GM21723 (cell line): ENCODE measurements around the gene KIAA1328.
"Not testable (repeated sequence)": the region's sequence is repeated elsewhere in the genome, so short reads cannot be mapped to it uniquely, and the experiment has no call there.

Experiments
- ATAC-seq: cut with Tn5 transposase; IDR thresholded peaks from one replicate; pipeline ENCODE4 v1.9.1; 2021; ENCODE audit warnings: mild to moderate bottlenecking, moderate library complexity; ENCODE audit not compliant: unreplicated experiment

The KIAA1328 gene

DNA sequence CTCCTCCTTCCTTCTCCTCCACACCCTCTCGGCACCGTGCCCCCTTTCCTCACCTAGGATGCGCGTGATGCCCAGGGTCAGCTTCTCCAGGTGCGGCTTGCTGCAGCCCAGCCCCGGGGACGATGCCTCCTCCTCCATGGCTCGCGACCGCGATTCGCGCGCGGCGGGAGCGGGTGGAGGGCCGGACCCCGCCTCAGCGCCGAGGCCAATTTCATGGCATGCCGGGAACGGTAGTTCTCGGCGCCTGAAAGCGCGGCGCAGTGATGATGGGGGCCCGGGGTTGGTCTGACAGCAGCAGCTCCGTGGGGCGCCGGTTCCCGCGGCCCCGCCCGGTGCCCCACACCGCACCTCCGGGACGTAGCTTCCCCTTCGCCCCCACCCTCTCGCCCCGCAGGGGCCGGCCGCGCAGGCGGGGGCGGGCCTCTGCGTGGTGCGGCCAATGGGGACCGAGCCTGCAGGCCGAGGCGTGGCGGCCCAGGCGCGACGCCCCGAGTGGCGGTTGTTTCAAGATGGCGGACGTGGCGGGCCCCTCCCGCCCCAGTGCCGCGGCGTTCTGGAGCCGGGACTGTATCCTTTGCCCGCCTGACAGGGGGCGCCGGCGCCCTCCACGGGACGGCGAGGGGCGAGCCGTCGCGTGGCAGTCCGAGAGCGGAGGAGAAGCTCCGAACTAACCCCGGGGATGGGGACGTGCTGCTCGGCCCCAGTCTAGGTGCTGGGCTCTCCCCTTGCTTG, at the start of gene KIAA1328, which contains the start of gene TPGS2:
KIAA1328 (plus strand) TSS at position 498 of the 732 bp plus-strand sequence; CDS start at position 510, 12 bp downstream.
TPGS2 (minus strand) TSS at position 373 of the 732 bp plus-strand sequence; CDS start at position 138, 235 bp downstream.
- ATAC-seq: peak; percentile 94

DNA sequence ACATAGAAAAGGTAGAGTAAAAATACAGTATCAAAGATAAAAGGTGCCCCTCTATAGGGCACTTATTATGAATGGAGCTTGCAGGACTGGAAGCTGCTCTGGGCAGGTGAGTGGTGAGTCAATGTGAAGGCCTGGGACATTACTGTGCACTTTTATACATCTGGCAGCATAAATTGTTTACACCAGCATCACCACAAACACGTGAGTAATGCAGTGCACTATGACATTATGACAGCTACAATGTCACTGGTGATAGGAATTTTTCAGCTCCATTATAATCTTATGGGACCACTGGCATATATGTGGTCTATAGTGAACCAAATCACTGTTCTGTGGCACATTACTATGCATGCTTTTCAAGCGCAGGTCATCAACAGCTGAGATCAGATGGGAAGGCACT, 48.2 kb upstream of the KIAA1328 start:
- ATAC-seq: no peak

GRCh38 chr18:36782710-36783109, 46.2 kb upstream of the KIAA1328 start:
- ATAC-seq: no peak

DNA sequence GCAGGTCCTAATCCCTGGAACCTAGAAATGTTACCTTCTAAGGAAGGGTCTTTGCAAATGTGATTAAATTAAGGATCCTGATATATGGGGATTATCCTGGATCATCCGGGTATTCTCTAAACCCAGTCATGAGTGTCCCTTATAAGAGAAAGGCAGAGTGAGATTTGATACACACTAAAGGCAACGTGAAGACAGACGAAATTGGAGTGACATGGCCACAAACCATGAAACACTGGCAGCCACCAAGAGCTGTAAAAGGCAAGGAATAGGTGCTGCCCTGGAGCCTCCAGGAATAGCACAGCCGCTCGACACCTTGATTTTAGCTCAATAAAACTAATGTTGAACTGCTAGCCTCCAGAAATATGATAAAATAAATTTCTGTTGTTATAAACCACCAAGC, 45.1 kb upstream of the KIAA1328 start:
- no peak for ATAC-seq

DNA sequence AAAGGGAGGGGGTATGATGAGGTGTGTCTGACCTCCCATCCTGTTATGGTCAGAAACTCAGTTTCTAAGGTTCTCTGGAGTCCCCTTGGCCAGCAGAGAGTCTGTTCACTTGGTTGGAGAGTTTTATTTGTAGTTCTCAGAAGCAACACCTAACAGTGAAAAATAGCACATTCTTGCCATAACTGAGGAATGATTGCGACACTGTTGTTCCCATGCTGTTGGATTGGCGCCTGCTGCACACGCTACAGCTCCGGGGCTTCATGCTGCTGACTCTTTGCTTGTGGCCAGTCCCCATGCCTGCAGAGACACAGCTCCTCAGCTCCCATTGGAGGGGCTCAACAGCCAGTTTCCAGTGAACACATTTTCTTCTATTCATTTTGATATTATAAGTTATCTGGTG, 42.2 kb upstream of the KIAA1328 start:
- no peak for ATAC-seq

DNA sequence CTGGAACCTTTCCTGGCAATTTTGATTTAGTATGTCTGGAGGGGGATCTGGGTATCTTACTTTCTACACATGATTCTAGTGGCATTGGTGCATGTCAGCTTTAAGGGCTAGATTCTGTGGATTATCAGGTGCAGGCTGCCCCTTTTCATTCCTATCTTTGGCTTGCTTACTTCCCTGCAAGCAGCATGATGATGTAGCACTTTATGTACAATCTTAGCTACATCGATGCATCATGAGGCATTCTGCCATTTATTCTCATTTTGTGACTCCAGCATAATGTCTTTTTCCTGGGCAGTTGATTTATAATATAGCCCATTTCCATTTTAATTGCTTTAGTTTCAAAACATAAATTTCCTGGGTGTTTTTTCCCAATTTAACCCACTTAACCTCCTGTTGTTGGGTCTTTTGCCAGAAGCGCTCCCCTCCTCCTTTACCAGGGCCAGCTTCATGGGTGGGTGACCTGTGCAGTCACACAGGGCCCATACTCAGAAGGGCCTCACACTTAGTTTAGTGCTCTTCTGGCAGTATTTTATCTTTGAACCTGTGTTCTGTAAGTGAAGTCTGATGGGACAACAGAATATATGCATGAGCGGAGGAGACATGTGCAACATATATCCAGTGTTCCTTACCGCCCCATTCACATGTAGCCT, 36.2 kb upstream of the KIAA1328 start:
- no peak for ATAC-seq

DNA sequence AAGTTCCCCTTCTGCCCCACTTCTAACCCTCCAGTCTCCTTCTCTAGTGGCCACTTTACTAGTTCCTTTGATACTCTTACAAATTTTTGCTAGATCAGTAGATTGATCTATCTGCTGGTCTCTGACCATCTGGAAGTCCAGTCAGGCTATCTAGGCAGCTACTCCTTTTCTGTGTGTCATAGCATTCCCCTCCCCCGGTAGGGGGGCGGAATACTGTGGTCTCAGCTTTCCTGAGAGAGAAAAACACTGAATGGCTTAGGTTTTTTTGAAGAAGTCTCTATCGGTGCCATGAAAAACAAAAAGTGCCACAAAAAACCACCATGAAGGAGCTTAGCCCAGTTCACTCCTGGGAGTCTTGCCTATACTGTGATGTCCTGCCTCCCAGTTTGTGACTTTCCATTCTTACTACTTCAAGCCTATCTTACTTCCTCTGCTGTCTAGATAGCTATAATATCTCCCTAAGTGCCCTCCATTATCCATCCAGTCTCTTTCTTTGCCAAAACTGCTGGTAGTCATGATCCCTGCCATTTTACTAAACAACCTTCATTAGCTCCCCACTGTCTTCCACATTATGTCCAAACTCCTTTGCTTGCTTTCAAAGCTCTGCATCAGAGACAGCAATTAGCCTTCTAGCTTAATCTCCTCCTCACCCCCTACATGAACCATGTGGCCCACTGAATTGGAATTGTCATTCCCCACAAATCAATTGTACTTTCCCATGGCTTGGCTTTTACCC, 30.0 kb upstream of the KIAA1328 start:
- ATAC-seq: no peak

GRCh38 chr18:36805105-36805504, 23.8 kb upstream of the KIAA1328 start:
- no peak for ATAC-seq

DNA sequence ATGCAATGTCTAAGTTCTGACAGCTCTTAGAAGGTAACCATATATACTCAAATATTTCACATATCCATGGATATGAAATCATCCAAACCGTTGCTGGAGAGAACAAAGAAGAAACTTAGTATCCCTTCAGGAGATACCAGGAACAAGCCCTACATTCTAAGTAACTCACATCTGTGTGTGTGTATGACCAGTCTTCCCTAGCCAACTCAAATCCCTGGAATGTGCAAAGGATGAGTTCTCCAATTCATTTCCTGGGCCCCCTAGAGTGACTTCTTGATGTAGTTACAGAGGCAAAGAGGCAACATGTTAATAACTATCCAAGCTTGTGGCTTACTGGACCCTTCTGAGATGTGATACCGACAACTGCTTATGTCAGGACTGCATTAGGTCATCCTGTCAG, 20.2 kb upstream of the KIAA1328 start:
- ATAC-seq: no peak

GRCh38 chr18:36809590-36810381, 19.1 kb upstream of the KIAA1328 start:
- ATAC-seq: peak; percentile 97

DNA sequence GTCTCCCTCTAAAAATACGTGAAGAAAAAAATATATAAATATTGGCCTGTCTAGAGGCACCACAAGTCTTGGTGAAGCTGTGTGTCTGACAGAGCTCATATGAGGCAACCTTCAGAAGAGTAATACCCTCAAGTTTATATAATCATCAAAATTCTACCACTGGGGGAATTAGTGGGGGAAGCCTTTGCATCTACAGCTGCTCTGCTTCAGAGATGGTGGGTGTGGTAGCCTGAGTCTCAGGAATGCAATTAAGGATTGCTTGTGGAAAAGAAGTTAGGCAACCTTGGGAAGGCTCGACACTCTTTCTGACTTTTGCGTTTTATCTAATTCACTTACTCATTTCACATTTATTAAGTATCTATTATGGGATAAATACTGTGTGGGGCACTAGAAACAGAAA, 17.5 kb upstream of the KIAA1328 start:
- no peak for ATAC-seq

- no peak for ATAC-seq
Observed at GRCh38 chr18:36811955-36812354, 17.0 kb upstream of the KIAA1328 start.

GRCh38 chr18:36812678-36813077, 16.2 kb upstream of the KIAA1328 start:
- no peak for ATAC-seq

DNA sequence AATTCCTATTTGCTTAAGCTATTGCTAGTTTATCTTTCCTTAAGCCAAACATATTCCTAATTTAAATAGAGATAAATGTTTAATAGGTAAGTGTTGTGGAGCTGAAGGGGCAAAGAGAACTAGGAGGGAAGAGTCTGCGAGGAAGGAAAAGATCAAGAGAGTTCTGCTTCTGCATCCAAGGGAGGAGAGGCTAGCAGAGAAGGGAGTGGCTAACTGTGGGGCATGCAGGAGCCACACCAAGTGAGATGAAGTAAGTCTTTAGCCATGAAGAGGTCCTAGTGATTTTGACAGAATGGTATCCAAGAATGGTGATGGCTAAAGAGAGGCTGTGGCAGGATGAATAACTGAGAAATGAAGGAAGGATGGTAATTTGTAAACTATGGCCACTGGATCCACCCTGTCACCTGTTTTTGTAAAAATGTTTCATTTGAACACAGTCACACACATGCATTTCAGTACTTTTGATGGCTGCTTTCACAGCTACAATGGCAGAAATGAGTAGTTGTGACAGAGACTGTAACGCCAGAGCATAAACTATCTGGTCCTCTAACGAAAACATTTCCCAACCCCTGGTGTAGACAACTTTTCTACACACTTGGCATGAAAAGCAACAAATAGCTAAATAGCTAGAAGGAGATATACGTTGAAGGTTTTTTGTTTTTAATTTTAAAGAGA, 15.7 kb upstream of the KIAA1328 start:
- no peak for ATAC-seq

- no peak for ATAC-seq
Observed at GRCh38 chr18:36813824-36814223, 15.1 kb upstream of the KIAA1328 start.

DNA sequence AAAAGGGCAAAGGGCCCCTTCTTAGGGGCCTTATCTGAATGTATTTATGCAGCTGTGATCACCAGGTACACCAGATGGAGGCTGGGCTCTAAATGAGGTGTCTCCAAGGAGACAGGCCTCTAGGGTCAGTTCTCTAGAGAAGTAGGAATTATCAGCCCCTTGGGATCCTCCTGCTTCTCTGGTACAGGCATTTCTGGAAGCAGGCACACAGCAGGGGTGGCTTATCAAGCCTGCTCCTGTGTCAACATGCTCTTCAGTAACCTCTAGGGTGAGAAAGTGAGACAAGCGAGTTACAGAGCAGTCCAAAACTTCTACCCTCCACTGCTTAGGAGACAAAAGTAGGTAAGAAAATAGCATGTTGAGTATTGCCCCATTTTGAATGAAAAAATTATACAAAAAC, 13.9 kb upstream of the KIAA1328 start:
- no peak for ATAC-seq

DNA sequence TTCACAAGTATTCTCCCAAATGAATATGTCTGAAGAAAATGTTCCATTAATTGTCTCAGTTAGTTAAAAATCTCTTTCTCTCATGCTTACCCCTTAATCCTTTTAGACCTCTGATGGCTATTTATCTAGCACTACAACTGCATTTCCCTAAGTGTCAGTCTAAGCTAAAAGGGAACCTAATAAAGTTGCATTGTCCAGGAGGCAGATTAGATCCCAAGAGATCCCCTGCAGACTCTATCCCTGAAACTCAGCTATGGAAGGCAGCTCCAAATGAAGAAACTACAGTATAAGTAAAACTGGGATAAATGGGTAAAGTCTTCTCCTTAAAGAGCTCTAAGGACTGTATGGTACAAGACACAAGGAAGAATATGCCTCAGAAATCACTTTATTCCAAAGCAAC, 12.8 kb upstream of the KIAA1328 start:
- ATAC-seq: not testable (repeated sequence)

- ATAC-seq: no peak
Observed at GRCh38 chr18:36817039-36817438, 11.9 kb upstream of the KIAA1328 start.

GRCh38 chr18:36818652-36819051, 10.3 kb upstream of the KIAA1328 start:
- no peak for ATAC-seq

DNA sequence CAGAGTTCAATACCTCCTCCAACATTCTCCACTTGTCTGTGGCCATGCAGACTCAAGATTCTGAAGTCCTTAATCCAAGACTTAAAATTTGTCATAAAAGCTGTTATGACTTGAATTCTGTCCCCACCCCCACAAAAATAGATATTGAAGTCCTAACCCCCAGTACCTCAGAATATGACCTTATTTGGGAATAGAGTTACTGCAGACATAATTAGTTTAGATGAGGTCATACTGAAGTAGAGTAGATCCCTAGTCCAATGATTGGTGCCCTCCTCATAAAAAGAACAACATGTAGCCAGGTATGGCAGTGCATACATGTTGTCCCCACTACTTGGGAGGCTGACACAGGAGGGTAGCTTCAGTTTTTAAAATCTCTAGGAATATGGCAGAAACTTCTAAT, 9.3 kb upstream of the KIAA1328 start:
- ATAC-seq: no peak
